Ovary (tissue), 3 donors: ENCODE results near the gene RAB22A.

ENCODE experiments used
- CTCF ChIP-seq, 3 donors: fragments of 450-650 bp in 2 of 3; fragments of 200-600 bp in 1 of 3; IDR thresholded peaks; one replicate each; pipeline versions ENCODE4 v1.5.1 to v1.8.0; 2016 to 2022; ENCODE audit warnings: antibody characterized with exemption in 3 of 3, mild to moderate bottlenecking in 1 of 3
- EP300 ChIP-seq: sonication (generic); formaldehyde crosslinking; IDR thresholded peaks from one replicate; pipeline ENCODE4 v1.6.1; 2017; ENCODE audit warnings: antibody characterized with exemption
- POLR2A ChIP-seq: fragments of 450-650 bp; IDR thresholded peaks from one replicate; pipeline ENCODE4 v1.6.1; 2017; ENCODE audit warnings: antibody characterized with exemption, mild to moderate bottlenecking, moderate library complexity
- donor health status: DM: no; HTN: no; CAD: no.

GRCh38 chr20:58286729-58287128 lies 22.8 kb upstream of the RAB22A start:
- TF ChIP-seq POLR2A (no peak), CTCF (IDR thresholded peaks at IDR 0.05) (no peak), EP300 (no peak)
